ENCODE results near the gene TUBGCP6. TPM values are rescaled to one million over a fixed set of nuclear protein-coding genes. Genes with fewer than 3 reads are reported as not detected.

TUBGCP6 gene
- total and polyA plus RNA-seq, 2 donors from 2014 or later, result 19.2 to 52.0 TPM

DNA sequence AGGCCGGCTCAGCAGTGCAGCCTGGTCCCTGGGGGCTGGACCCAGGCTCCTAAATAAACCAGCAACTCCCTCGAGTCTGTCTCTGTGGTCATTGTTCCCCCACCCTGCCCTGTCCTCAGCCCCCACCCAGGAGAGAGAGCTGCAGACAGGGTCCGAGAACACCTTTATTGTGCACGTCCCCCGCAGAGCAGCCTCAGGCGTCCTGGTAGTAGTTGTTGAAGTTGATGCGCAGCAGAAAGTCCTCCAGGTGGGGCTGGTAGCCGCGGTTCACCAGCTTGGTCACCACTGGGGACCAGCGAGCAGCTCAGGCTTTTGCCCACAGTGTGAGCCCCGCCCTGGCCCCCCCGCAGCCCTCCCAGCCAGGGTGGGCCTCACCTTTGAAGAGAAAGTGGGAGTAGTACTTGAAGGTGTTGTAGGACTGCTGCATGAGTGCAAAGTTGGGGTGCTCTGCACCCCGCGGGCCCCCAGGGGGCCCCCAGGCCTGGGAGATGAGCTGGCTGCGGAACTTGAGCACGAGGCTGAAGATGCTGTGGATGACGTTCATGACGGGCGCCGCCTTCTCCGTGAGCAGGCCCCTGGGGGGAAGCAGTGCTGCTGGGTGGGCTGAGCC lies 27.2 kb downstream of the TUBGCP6 start:
- Histone ChIP-seq H3K27me3 (ENCODE audit: control insufficient read depth, insufficient read depth, low read length) (no peaks in the 10 kb centered on the region), H3K36me3 (ENCODE audit: control insufficient read depth in 2 of 3, insufficient read depth in 3 of 3, low read length in 3 of 3) (peaks cover 5 to 35% (median 23%) of the 10 kb centered on the region in 3 donors), H3K4me1 (ENCODE audit: control insufficient read depth in 2 of 3, insufficient read depth in 2 of 3, low read depth in 1 of 3, low read length in 3 of 3) (peaks cover 0 to 4% (median 0%) of the 10 kb centered on the region in 3 donors), H3K9ac (ENCODE audit: low read length in 3 of 3) (no peak overlapping the region), H3K9me3 (ENCODE audit: control insufficient read depth in 2 of 3, insufficient read depth in 1 of 3, low read length in 3 of 3) (no peaks in the 10 kb centered on the region), H3K27ac (ENCODE audit: low read depth in 2 of 2, low read length in 2 of 2) (no peak overlapping the region), H3K4me3 (ENCODE audit: low read length in 3 of 3) (no peak overlapping the region)
- TF ChIP-seq, protein P1, sequence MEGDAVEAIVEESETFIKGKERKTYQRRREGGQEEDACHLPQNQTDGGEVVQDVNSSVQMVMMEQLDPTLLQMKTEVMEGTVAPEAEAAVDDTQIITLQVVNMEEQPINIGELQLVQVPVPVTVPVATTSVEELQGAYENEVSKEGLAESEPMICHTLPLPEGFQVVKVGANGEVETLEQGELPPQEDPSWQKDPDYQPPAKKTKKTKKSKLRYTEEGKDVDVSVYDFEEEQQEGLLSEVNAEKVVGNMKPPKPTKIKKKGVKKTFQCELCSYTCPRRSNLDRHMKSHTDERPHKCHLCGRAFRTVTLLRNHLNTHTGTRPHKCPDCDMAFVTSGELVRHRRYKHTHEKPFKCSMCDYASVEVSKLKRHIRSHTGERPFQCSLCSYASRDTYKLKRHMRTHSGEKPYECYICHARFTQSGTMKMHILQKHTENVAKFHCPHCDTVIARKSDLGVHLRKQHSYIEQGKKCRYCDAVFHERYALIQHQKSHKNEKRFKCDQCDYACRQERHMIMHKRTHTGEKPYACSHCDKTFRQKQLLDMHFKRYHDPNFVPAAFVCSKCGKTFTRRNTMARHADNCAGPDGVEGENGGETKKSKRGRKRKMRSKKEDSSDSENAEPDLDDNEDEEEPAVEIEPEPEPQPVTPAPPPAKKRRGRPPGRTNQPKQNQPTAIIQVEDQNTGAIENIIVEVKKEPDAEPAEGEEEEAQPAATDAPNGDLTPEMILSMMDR (IDR thresholded peaks at IDR 0.05; ENCODE audit: borderline replicate concordance, extremely low read depth, insufficient read depth), result no peak
- FAIRE-seq, result no peak
- intact Hi-C loops (cut with DNase I), result no loop called here
- DNase-seq, result no peak

DNA sequence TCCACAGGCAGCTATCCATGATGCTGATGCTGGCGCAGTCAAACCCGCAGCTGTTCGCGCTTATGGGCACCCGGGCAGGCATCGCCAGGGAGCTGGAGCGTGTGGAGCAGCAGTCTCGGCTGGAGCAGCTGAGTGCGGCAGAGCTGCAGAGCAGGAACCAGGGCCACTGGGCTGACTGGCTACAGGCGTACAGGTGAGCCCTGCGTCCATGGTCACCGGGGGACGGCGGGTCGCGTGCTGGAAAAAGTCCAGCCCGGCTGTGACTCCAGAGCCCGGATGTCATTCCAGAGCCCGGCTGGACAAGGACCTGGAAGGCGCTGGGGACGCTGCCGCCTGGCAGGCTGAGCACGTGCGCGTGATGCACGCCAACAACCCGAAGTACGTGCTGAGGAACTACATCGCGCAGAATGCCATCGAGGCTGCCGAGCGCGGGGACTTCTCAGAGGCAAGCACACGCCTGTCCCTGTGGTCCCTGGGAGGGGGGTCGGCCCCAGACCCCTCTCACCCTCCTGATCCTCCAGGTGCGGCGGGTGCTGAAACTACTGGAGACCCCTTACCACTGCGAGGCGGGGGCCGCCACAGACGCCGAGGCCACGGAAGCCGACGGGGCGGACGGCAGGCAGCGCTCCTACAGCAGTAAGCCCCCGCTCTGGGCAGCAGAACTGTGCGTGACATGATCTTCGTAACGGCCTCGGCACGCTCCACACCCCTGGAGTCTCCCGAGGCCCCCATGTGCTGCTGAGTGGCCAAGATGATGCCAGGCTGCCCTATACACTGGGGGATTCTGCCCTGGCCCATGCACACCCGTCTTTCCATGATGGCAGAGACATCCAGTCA lies 27.9 kb downstream of the TUBGCP6 start:
- Histone ChIP-seq H3K27me3 (ENCODE audit: control insufficient read depth, insufficient read depth, low read length) (no peaks in the 10 kb centered on the region), H3K36me3 (ENCODE audit: control insufficient read depth in 2 of 3, insufficient read depth in 3 of 3, low read length in 3 of 3) (peaks cover 8 to 35% (median 19%) of the 10 kb centered on the region in 3 donors), H3K9ac (ENCODE audit: low read length in 3 of 3) (no peak overlapping the region), H3K9me3 (ENCODE audit: control insufficient read depth in 2 of 3, insufficient read depth in 1 of 3, low read length in 3 of 3) (no peaks in the 10 kb centered on the region), H3K27ac (ENCODE audit: low read depth in 2 of 2, low read length in 2 of 2) (no peak overlapping the region), H3K4me3 (ENCODE audit: low read length in 3 of 3) (no peak overlapping the region), H3K4me1 (ENCODE audit: control insufficient read depth in 2 of 3, insufficient read depth in 2 of 3, low read depth in 1 of 3, low read length in 3 of 3) (peaks cover 0 to 4% (median 0%) of the 10 kb centered on the region in 3 donors)
- intact Hi-C loops (cut with DNase I), result no loop called here
- DNase-seq, result peak in 1 of 5 donors; percentile 79
- FAIRE-seq, result no peak
- TF ChIP-seq, protein P1 (IDR thresholded peaks at IDR 0.05; ENCODE audit: borderline replicate concordance, extremely low read depth, insufficient read depth), result no peak

DNA sequence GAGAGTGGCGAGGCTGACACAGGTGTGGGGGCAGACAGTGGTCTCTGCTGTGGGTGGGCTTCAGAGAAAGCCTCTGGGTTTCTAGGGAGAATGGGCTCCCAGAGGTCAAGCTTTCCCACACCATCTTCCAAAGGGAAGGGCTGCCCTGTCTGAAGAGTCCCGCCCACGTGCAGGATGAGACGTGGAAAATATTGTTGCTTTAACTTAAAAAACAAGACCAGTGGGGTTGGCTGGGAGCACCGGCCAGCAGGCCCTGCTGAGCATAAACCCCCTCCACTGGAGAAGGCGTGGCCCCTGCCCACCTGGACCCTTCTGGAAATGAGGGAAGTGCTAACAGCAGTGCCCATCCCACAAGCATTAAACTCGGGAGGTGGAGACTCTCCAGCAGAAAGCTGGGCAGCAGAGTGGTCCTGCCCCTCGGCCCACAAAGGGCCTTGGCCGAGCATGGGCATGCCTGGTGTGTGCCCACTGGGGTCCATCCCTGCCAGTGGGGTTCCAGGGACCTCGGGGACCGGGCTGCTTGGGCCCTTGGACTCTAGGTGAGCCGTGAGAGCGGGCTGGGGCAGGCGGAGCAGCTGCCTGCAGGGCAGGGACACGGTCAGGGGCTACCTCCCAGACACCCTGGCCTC lies 28.7 kb downstream of the TUBGCP6 start:
- TF ChIP-seq, protein P1 (IDR thresholded peaks at IDR 0.05; ENCODE audit: borderline replicate concordance, extremely low read depth, insufficient read depth), result no peak
- intact Hi-C loops (cut with DNase I), result no loop called here
- Histone ChIP-seq H3K27me3 (ENCODE audit: control insufficient read depth, insufficient read depth, low read length) (no peaks in the 10 kb centered on the region), H3K36me3 (ENCODE audit: control insufficient read depth in 2 of 3, insufficient read depth in 3 of 3, low read length in 3 of 3) (peaks cover 10 to 35% (median 20%) of the 10 kb centered on the region in 3 donors), H3K4me3 (ENCODE audit: low read length in 3 of 3) (no peak overlapping the region), H3K27ac (ENCODE audit: low read depth in 2 of 2, low read length in 2 of 2) (no peak overlapping the region), H3K4me1 (ENCODE audit: control insufficient read depth in 2 of 3, insufficient read depth in 2 of 3, low read depth in 1 of 3, low read length in 3 of 3) (peaks cover 0 to 4% (median 0%) of the 10 kb centered on the region in 3 donors), H3K9me3 (ENCODE audit: control insufficient read depth in 2 of 3, insufficient read depth in 1 of 3, low read length in 3 of 3) (no peaks in the 10 kb centered on the region), H3K9ac (ENCODE audit: low read length in 3 of 3) (no peak overlapping the region)
- FAIRE-seq (no peak), DNase-seq (no peak)
